H1 (cell line): ENCODE data around the gene SV2B. TPM values are rescaled to one million over a fixed set of nuclear protein-coding genes. Genes with fewer than 3 reads are reported as not detected.

Experiments used
- CTCF ChIA-PET: fragments of 300-600 bp; sonication (Branson Sonifier 250); formaldehyde crosslinking; loops from one replicate; lab custom pipeline; 2021; ENCODE audit not compliant: partially characterized antibody; lab: Charles Lee
- POLR2A ChIA-PET: fragments of 300-600 bp; sonication (Branson Sonifier 250); formaldehyde crosslinking; loops from one replicate; lab custom pipeline; 2021; ENCODE audit warnings: inconsistent platforms; ENCODE audit not compliant: partially characterized antibody; lab: Charles Lee
- DNase-seq, 2 experiments: peaks; one replicate each; pipeline versions ENCODE4 v3.0.0 to v3.0.0-alpha.2; 2010 to 2022; ENCODE audit warnings: low spot score in 2 of 2, low read depth in 1 of 2, mixed read lengths in 1 of 2
- FAIRE-seq: peaks from 2 replicates; lab custom pipeline; 2011; peaks lifted over from hg19 to GRCh38; lab: Jason Lieb, UNC
- H2AFZ ChIP-seq: 2 replicates; pipeline ENCODE4 v1.8.1; 2012; ENCODE audit warnings: low read length, inconsistent platforms
- H2AK5ac ChIP-seq: 2 replicates; pipeline ENCODE4 v1.6.1; 2013; ENCODE audit warnings: low read depth, low read length
- H2BK120ac ChIP-seq: replicated peaks from 2 replicates; pipeline ENCODE3; 2013; ENCODE audit warnings: low read depth, low read length, inconsistent platforms
- H2BK12ac ChIP-seq: 2 replicates; pipeline ENCODE4 v1.6.1; 2013; ENCODE audit warnings: low read depth, low read length
- H2BK15ac ChIP-seq: 2 replicates; pipeline ENCODE4 v1.6.1; 2013; ENCODE audit warnings: low read length
- H2BK20ac ChIP-seq: 2 replicates; pipeline ENCODE4 v1.6.1; 2013; ENCODE audit warnings: low read length
- H2BK5ac ChIP-seq: 2 replicates; pipeline ENCODE4 v1.6.1; 2013; ENCODE audit warnings: low read depth, low read length
- H3K14ac ChIP-seq: 2 replicates; pipeline ENCODE4 v1.6.1; 2013; ENCODE audit warnings: inconsistent platforms; ENCODE audit not compliant: insufficient read length
- H3K18ac ChIP-seq: 2 replicates; pipeline ENCODE4 v1.6.1; 2013; ENCODE audit warnings: low read length; ENCODE audit errors: extremely low read depth
- H3K23ac ChIP-seq: 2 replicates; pipeline ENCODE4 v1.6.1; 2013; ENCODE audit warnings: inconsistent platforms; ENCODE audit not compliant: insufficient read length
- H3K23me2 ChIP-seq: 2 replicates; pipeline ENCODE4 v1.6.1; 2013; ENCODE audit warnings: low read depth, low read length
- H3K27ac ChIP-seq: 2 replicates; pipeline ENCODE4 v1.6.1; 2011; ENCODE audit warnings: low read depth, low read length, inconsistent platforms
- H3K27me3 ChIP-seq, 4 experiments: replicated peaks in 1 of 4; 1 replicate in 1 of 4; 2 replicates in 3 of 4; pipeline versions ENCODE4 v1.6.1 to v1.8.1; 2011 to 2013; ENCODE audit warnings: low read length in 3 of 4, mild to moderate bottlenecking in 3 of 4, inconsistent platforms in 2 of 4, mixed read lengths in 2 of 4, moderate library complexity in 1 of 4; ENCODE audit not compliant: control insufficient read depth in 3 of 4, insufficient read depth in 3 of 4; ENCODE audit errors: extremely low read depth in 1 of 4
- H3K36me3 ChIP-seq, 4 experiments: 2 replicates each; pipeline versions ENCODE4 v1.6.1 to v1.8.1; 2011 to 2013; ENCODE audit warnings: mild to moderate bottlenecking in 4 of 4, low read length in 3 of 4, moderate library complexity in 2 of 4, control low read depth in 1 of 4, inconsistent platforms in 1 of 4; ENCODE audit not compliant: insufficient read depth in 4 of 4, control insufficient read depth in 2 of 4
- H3K4ac ChIP-seq: replicated peaks from 2 replicates; pipeline ENCODE3; 2013; ENCODE audit warnings: low read length, low read depth, mixed read lengths, inconsistent platforms; ENCODE audit not compliant: insufficient read length
- H3K4me1 ChIP-seq, 4 experiments: replicated peaks in 1 of 4; 1 replicate in 1 of 4; 2 replicates in 3 of 4; pipeline versions ENCODE4 v1.6.1 to v1.8.1; 2011 to 2013; ENCODE audit warnings: low read length in 3 of 4, inconsistent platforms in 2 of 4, mixed read lengths in 1 of 4; ENCODE audit not compliant: insufficient read depth in 4 of 4, control insufficient read depth in 3 of 4
- H3K4me2 ChIP-seq, 2 experiments: 2 replicates each; pipeline versions ENCODE4 v1.6.1 to v1.8.1; 2011 to 2013; ENCODE audit warnings: low read depth in 2 of 2, low read length in 2 of 2, control low read depth in 1 of 2, inconsistent platforms in 1 of 2, mild to moderate bottlenecking in 1 of 2; ENCODE audit not compliant: insufficient read depth in 1 of 2
- H3K4me3 ChIP-seq, 4 experiments: fragments of 200-600, 300-600 bp in 1 of 4; sonication (generic), shearing (Covaris generic), sonication (Bioruptor Twin) in 1 of 4; 2 replicates each; pipeline versions ENCODE4 v1.5.1 to v1.8.1; 2011 to 2016; ENCODE audit warnings: low read length in 4 of 4, low read depth in 3 of 4, control low read depth in 2 of 4, inconsistent platforms in 2 of 4, mild to moderate bottlenecking in 2 of 4, mixed read lengths in 1 of 4, moderate library complexity in 1 of 4; ENCODE audit not compliant: insufficient read depth in 2 of 4; ENCODE audit errors: extremely low read depth in 1 of 4
- H3K56ac ChIP-seq: replicated peaks from 2 replicates; pipeline ENCODE3; 2013; ENCODE audit warnings: low read depth, mild to moderate bottlenecking, mixed read lengths, low read length, inconsistent platforms; ENCODE audit not compliant: insufficient read length
- H3K79me1 ChIP-seq: 2 replicates; pipeline ENCODE4 v1.6.1; 2013; ENCODE audit warnings: low read depth, low read length, control low read depth
- H3K79me2 ChIP-seq, 2 experiments: 2 replicates each; pipeline versions ENCODE4 v1.6.1 to v1.8.1; 2012 to 2013; ENCODE audit warnings: low read length in 2 of 2, mild to moderate bottlenecking in 2 of 2, inconsistent platforms in 1 of 2; ENCODE audit not compliant: insufficient read depth in 2 of 2, control insufficient read depth in 1 of 2
- H3K9ac ChIP-seq, 4 experiments: replicated peaks in 1 of 4; 1 replicate in 1 of 4; 2 replicates in 3 of 4; pipeline versions ENCODE4 v1.6.1 to v1.8.1; 2011 to 2013; ENCODE audit warnings: low read depth in 3 of 4, low read length in 3 of 4, control low read depth in 2 of 4, mild to moderate bottlenecking in 2 of 4, moderate library complexity in 2 of 4, inconsistent platforms in 1 of 4; ENCODE audit errors: extremely low read depth in 1 of 4
- H3K9me3 ChIP-seq, 2 experiments: 2 replicates each; pipeline versions ENCODE4 v1.6.1 to v1.8.1; 2012 to 2013; ENCODE audit warnings: mild to moderate bottlenecking in 2 of 2, moderate library complexity in 2 of 2, control low read depth in 1 of 2, inconsistent platforms in 1 of 2, low read depth in 1 of 2, low read length in 1 of 2, mixed read lengths in 1 of 2; ENCODE audit not compliant: insufficient read depth in 2 of 2
- H4K20me1 ChIP-seq, 2 experiments: replicated peaks in 1 of 2; 2 replicates each; pipeline versions ENCODE3 to v1.8.1; 2011 to 2013; ENCODE audit warnings: inconsistent platforms in 2 of 2, low read length in 2 of 2, mild to moderate bottlenecking in 1 of 2; ENCODE audit not compliant: insufficient read depth in 2 of 2, control insufficient read depth in 1 of 2
- H4K5ac ChIP-seq: 2 replicates; pipeline ENCODE4 v1.6.1; 2013; ENCODE audit warnings: low read length, low read depth, mixed read lengths, inconsistent platforms; ENCODE audit not compliant: insufficient read length
- H4K8ac ChIP-seq: 2 replicates; pipeline ENCODE4 v1.8.0; 2013; ENCODE audit warnings: mild to moderate bottlenecking, moderate library complexity, low read length, inconsistent platforms; ENCODE audit not compliant: insufficient read depth; ENCODE audit errors: extremely low read depth
- H4K91ac ChIP-seq: replicated peaks from 2 replicates; pipeline ENCODE3; 2013; ENCODE audit warnings: low read length, mixed read lengths, inconsistent platforms; ENCODE audit not compliant: insufficient read length
- EZH2 ChIP-seq: fragments of 200-600 bp; sonication (generic); IDR thresholded peaks from 2 replicates; pipeline ENCODE4 v1.7.1; 2012; ENCODE audit warnings: low read depth, mild to moderate bottlenecking, moderate library complexity, low read length, inconsistent platforms; ENCODE audit not compliant: severe bottlenecking
- TCF12 ChIP-seq: IDR thresholded peaks from 2 replicates; pipeline ENCODE4 v1.6.1; 2011; ENCODE audit warnings: low read depth, mild to moderate bottlenecking, low read length
- WGBS, 2 experiments: shearing (Covaris generic) in 1 of 2; methylation state at CpG; one replicate each; pipeline versions ENCODE4 v1.1.6 to v1.1.7; 2013 to 2015; ENCODE audit warnings: low lambda C conversion rate in 2 of 2, mixed read lengths in 2 of 2, inconsistent platforms in 1 of 2, low coverage in 1 of 2, missing lambda C conversion rate in 1 of 2; ENCODE audit not compliant: insufficient replicate concordance in 2 of 2, insufficient coverage in 1 of 2, insufficient read length in 1 of 2; ENCODE audit errors: extremely low coverage in 1 of 2, missing lambda C conversion rate in 1 of 2; 5-methylcytosine and 5-hydroxymethylcytosine counted together
- polyA plus RNA-seq, 7 experiments: library from polyadenylated mRNA; depleted of rRNA in 3 of 7; stranded (reverse) in 5 of 7; unstranded in 2 of 7; fragments of >200 nt in 5 of 7; fragments of 200-250 nt in 2 of 7; gene quantifications; 1 replicate in 5 of 7; 2 replicates in 1 of 7; 4 replicates in 1 of 7; pipeline versions ENCODE4 v1.2.1 to v1.2.3, GENCODE V29; 2011 to 2013; ENCODE audit warnings: missing spikeins in 2 of 7, mixed read lengths in 2 of 7
- total RNA-seq: library from RNA; stranded (reverse); fragmentation: NEBNext Ultra II Directional; extraction: Animal tissue kit (Norgen Biotek cat#: 25700); gene quantifications from 2 replicates; pipeline ENCODE4 v1.2.1, GENCODE V29; 2021

Gene SV2B
- total and polyA plus RNA-seq, 2 of the 8 experiments (the other 6 are each of a cell fraction or from before 2014, with no cell fraction given) = 0.09 to 0.20 TPM

DNA sequence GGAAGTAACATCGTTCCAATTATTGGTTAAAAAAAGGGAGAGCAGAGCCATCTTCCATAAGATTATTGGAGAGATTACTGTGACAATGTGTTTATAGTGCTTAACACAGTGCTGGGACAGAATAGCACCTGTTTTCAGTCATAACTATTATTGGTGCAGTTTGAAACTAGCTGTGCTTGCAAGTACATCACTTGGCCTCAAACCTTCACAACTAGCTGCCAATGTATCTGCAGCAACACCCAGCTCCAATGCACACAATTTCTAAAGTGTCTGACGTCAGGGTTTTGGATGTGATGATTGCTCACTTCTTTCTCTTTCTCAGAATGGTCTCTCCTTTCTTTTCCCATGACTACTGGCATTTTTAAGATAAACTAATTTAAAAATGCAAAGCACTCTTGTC, 246.2 kb downstream of the SV2B start:
- Histone ChIP-seq H3K23ac (no peak overlapping the region), H3K23me2 (no peaks in the 10 kb centered on the region), H3K27me3 (no peaks in the 10 kb centered on the region), H3K18ac (no peak overlapping the region), H3K56ac (no peak overlapping the region), H4K8ac (no peak overlapping the region), H3K14ac (no peak overlapping the region), H2BK15ac (no peak overlapping the region), H3K79me2 (no peaks in the 10 kb centered on the region), H3K79me1 (no peaks in the 10 kb centered on the region), H3K36me3 (no peaks in the 10 kb centered on the region), H3K4me3 (no peak overlapping the region), H4K5ac (no peak overlapping the region), H3K4me2 (no peak overlapping the region), H4K91ac (no peak overlapping the region), H2AK5ac (no peak overlapping the region), H3K9me3 (no peaks in the 10 kb centered on the region), H2BK5ac (no peak overlapping the region), H3K9ac (no peak overlapping the region), H2AFZ (no peak overlapping the region), H4K20me1 (no peaks in the 10 kb centered on the region), H2BK120ac (no peak overlapping the region), H3K27ac (no peak overlapping the region), H3K4me1 (peaks cover 0 to 3% (median 0%) of the 10 kb centered on the region in 4 experiments; a peak in 1 of 7 replicates), H3K4ac (no peak overlapping the region), H2BK12ac (no peak overlapping the region), H2BK20ac (no peak overlapping the region)
- ChIA-PET CTCF (no interaction called here), POLR2A (no interaction called here)
- FAIRE-seq (no peak), DNase-seq (no peak)
- 88% methylated on average over 2 of the region's 2 CpGs; no CpG with 5 or more reads in 1 of the 2 experiments for WGBS, 2 experiments
- TF ChIP-seq EZH2 (no peak), TCF12 (no peak)
